ENCODE measurements around the gene MYH4.

The MYH4 gene

DNA sequence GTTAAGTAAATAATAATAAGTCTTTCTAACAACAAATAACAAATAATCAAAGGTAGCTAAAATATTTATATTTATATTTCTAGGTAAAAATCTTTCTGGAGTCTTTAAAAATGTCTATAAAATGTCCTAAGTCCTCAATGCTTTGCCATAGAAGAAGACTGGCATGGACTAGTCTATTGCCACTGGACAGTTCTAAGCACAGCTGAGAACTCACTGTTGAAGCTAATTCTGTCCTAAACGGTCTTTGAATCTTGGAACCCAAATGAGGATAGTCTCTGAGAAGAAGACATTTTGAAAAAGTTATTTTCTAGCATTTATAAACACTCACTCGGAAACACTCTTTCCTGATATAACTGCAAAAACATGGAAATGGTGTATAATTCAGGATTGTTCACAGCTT, 48.1 kb downstream of the MYH4 start:
- DNase-seq: no peak

DNA sequence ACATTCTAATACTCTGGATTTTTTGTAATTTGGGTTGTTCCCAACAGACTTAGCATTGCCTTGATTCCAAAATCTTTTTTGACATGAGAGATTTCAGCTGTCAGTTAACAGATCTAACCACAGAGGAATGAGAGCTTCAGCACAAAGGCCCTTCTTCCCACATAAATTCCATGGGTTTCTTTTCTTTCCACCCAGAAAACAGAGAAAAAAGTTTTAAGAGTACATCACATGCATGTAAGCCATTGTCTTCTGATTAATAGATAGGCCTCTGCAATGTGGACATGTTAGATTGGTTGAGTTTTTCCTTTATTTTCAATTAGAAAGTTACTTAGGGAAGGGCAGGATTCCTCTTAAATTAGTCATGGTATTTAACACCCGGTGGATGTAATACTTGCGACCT, 48.5 kb downstream of the MYH4 start:
- DNase-seq: no peak

DNA sequence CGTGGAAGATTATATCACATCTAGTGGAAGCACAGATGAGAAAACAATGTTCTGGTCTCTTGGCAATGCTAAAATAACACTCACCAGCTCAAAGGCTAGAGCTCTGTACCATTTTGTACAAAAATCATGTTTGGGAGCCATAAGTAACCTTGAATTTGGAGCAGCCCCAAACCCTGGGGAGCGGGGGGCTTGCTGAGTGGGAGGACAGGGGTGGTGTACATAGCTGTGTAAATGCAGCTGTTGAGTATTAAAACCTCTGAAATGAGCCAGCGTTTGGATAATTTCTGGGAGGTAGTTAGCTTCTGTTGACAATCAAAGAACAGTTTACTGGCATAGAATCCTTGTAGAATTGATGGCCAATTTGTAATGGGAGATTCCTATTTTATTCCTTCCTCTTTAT, 51.9 kb downstream of the MYH4 start:
- no peak for DNase-seq

- no peak for DNase-seq
These were observed 54.2 kb downstream of the MYH4 start for GRCh38 chr17:10415161-10415560.

GRCh38 chr17:10403589-10403988, 65.8 kb downstream of the MYH4 start:
- DNase-seq: no peak

DNA sequence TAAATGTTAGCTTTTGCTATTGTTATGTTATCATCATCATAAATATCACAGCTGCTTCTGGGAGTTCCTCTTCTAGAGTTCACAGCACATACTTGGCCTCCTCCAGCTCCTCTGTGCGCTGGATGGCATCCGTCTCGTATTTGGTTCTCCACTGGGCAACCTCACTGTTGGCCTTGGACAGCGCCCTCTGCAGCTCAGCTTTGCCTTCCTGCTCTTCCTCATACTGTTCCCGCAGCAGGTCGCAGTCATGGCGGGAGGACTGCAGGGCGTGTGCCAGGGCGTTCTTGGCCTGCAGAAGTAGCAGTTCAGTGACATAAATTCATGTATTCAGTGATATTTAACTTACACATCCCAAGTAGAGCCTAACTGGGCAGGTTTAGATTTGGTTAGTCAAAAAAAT, 71.0 kb downstream of the MYH4 start:
- no peak for DNase-seq

GRCh38 chr17:10396524-10397163, 72.7 kb downstream of the MYH4 start:
- DNase-seq: no peak

DNA sequence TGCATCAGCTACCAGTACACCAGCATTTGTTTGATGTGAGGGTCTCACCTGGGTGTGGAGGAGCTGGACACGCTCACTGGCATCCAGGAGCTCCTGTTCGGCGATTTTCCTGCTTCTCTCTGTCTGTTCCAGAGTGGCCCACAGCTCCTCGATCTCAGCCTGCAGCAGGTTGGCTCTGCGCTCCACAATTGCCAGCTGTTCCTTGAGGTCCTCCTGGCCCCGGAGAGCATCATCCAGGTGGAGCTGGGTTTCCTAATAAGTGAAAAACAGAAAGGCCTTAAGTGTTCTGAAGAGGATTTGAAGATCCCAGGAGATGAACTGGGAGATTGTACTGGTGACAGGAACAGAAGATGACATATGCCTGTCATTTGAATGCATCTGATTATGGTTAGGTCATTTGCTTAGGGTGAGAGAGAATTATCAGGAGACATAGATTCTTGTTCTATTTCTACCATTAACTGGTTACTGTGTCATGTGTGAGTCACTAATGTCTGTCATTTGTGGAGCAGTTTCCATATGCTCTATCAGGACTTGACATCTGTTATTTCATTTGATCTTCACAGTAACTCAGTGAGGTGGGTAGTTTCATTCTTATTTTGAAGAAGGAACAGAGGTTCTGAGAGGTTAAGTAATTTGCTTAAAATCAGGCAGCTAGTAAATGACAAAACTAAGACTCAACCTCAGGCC, 75.0 kb downstream of the MYH4 start:
- no peak for DNase-seq

Measured in activated naive CD4-positive, alpha-beta T cell treated with anti-CD3 and anti-CD28 coated beads, Interleukin-2, amount 50 U/mL, for 16 hours (primary cell).